Measurements from ENCODE around the gene PTPRCAP. TPM values are rescaled to one million over a fixed set of nuclear protein-coding genes. Genes with fewer than 3 reads are reported as not detected.

The PTPRCAP gene
- total RNA-seq, 1 experiment from 2014 or later: 0.20 TPM

DNA sequence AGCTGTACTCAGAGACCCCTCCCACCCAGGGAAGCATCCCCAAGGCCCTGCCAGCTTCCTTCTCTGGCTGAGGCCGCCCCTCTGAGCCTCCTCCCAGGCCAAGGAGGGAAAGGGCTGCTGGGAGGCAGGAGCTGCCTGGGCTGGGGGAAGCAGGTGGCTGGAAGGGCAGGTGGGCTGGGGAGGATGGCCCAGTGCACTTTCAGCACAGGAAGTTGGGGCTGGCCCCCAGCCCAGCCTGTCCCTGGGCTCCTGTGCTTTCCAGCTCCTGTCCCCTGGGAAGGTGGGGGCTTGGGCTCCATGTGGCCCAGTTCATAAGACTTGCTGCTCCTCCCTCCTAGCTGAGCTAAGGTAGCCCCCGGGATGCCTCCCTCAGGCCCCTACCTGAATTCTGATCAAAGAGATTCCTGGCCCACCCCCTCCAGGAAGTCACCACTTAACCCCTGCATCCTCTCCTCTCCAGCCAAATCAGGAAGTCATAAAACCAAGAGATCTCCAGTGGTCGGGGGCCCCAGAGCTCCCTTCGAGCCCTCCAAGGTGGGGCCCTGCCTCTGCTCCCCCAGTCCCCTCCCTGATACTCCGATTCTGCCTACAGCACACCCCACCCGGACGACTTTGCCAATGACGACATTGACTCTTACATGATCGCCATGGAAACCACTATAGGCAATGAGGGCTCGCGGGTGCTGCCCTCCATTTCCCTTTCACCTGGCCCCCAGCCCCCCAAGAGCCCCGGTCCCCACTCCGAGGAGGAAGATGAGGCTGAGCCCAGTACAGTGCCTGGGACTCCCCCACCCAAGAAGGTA is 40.7 kb downstream of the PTPRCAP start:
- DNase-seq (ENCODE audit: low read depth): no peak

DNA sequence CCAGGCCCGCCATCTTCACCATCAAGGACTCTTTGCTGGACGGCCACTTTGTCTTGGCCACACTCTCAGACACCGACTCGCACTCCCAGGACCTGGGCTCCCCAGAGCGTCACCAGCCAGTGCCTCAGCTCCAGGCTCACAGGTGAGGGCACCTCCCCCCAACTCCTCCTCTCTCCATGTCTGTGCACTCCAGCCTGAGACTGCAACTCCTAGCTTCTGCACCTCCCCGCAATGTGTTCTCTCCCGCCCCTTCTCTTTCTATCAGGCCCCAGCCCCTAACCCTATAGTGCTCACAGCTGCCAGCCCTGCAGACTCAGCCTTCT is 41.3 kb downstream of the PTPRCAP start:
- no peak for DNase-seq (ENCODE audit: low read depth)

DNA sequence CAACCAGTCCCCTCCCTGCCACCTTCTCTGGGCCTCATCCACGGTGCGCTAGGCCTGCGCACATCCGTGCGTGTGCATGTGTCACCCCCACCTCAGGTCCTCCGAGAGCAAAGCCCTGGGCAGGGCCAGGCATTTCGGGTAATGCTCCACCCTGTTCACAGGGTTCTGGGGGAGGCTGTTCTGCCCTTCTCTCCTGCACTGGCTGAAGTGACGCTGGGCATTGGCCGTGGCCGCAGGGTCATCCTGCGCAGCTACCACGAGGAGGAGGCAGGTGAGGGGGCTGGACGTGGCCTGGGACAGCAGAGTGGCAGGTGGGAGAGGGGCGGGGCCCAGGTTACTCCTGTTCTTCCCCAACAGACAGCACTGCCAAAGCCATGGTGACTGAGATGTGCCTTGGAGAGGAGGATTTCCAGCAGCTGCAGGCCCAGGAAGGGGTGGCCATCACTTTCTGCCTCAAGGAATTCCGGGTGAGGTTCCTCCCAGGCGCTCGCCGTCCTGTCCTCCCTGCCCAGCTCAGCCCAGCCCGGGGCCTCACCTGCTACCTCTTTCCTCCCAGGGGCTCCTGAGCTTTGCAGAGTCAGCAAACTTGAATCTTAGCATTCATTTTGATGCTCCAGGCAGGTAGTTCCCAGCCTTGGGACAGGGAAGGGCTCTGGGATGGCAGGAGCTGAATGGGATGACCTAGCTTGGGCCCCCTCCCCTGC is 41.8 kb downstream of the PTPRCAP start:
- DNase-seq (ENCODE audit: low read depth): no peak

DNA sequence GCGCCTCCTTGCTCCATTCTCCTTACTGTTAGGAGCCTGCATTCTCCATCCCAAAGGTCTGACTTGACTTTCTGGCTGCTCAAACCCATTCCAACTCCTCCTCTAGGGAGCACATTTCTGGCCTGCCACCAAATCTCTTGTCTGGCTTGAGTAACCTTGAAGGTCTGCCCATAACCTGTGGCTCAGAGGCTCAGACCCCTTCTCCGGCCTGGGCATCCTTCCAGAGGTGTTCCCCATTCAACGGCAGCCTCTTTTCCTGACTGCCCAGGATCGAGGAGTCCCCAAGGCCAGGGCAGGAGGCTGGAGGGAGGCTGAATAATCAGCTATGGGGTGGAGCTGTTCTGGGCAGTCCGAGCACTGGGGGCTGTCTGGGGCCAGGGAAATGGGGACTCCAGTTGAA is 43.5 kb downstream of the PTPRCAP start:
- no peak for DNase-seq (ENCODE audit: low read depth)

DNA sequence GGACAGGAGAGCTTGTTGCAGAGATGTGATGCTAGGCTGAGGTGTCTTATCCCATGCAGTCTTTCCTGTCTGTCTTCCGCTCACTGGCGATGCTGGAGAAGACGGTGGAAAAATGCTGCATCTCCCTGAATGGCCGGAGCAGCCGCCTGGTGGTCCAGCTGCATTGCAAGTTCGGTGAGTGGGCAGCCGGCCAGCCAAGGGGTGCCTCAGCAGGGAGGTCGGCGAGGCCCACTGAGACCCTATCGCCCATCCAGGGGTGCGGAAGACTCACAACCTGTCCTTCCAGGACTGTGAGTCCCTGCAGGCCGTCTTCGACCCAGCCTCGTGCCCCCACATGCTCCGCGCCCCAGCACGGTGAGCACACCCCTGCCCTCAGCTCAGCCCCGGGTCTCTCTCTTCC is 44.0 kb downstream of the PTPRCAP start:
- DNase-seq (ENCODE audit: low read depth): no peak

DNA sequence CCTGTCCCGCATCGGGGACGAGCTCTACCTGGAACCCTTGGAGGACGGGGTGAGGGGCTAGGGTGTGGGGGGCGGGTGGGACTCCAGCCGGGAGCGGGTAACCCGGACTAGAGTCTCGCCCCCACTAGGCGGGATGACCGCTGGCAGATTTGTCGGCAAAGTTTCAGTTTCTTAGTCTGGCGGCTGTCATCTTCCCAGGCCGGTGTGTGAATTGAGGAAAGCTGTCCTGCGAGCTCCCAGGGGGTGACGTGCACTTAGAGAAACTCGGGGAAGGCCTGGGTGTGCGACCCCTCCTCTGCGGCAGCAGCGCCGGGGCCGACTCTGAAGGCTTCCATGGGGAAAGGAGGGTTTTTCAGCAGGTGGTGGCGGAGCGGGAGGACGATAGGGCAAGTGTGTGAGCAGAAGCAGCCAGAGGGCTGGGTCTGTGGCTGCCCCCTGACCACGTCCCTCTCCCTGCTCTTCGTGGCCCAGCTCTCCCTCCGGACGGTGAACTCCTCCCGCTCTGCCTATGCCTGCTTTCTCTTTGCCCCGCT is 45.2 kb downstream of the PTPRCAP start:
- no peak for DNase-seq (ENCODE audit: low read depth)

DNA sequence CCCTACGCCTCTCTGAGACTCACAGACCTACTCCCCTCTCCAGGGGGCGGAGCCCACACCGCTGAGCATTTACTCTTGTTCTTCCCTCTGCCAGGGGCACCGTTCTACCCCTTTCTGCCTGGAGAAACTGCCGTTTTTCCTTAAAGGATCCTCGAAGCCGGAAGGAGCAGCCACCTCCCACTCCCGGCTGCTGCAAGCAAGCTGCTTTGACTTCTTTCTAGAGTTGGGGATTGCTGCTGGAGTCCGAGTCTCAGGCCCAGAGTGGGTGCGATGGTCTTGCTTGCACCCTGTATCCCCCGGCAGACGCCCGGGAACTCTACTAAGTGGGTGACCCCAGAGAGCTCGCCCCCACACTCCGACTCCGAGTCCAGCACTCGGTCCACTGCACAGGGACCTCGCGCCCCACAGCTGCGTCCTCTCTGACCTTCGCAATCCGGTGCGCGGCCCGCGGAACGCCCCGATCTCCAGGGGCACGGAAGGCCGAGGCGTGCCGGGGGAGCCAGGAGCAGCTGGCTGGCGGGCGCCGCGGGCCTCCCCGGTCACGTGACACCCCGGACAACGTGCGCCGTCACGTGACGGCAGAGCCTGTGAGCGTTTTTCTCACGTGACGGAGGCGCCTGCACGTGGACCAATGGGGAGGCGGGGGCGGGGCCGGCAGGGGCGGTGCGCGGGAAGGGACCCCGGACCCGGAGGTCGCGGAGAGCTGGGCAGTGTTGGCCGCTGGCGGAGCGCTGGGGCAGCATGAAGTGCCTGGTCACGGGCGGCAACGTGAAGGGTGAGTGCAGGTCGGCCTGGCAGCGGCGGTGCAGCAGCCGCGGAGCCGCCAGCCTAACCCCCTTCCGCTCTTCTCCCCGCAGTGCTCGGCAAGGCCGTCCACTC is 45.9 kb downstream of the PTPRCAP start, which contains the start of gene RAD9A:
RAD9A (plus strand) TSS at position 683 of the 879 bp plus-strand sequence; CDS start at position 742, 59 bp downstream.
- peak; percentile 94 for DNase-seq (ENCODE audit: low read depth)

DNA sequence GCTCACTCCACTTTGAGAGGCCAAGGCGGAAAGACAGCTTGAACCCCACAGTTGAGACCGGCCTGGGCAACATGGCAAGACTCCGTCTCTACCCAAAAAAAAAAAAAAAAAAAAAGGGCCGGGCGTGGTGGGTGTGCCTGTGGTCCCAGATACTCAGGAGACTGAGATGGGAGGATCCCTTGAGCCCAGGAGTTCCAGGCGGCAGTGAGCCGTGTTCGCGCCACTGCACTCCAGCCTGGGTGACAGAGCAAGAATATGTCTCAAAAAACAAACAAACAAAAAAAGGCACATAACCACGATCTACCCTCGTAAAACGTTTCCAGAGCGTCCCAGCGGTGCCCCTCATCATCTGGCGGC is 46.6 kb downstream of the PTPRCAP start:
- no peak for DNase-seq (ENCODE audit: low read depth)

DNA sequence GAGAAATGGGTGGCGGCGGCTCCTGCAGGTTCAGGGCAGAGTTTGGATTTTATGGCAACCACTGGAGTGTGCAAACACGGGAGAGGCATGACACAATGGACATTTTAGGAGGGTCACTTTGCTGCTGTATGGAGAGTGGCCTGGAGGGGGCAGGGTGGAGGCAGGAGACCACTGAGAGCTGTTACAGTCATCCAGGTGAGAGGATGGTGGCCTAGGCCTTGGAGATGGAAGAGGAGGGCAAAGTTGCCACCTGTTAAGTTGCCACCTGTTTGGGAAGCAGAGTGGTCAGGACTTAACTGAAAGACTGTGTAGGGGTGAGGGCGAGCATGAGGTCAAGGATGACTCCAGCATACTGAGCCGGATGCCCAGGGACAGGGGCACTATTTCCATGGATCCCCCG is 48.0 kb downstream of the PTPRCAP start:
- peak; percentile 38 for DNase-seq (ENCODE audit: low read depth)

DNA sequence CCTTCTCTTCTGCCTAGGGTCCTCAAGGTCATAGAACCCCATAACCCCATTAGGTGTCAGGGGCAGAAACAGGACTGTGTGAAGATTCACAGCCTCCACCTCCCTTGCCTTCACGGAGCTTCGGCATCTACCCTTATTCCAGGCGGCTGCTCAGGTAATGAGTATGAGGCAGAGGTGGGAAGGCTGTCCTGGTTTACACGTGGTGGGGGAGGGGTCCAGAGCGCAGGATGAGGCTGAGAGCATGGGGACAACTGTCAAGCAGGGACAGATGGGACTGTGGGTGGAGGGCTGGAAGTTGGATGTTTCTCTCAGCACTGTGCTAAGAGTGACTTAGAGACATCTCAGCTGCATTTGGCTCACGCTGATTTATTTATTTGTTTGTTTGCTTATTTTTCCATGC is 50.0 kb downstream of the PTPRCAP start:
- DNase-seq (ENCODE audit: low read depth): no peak

DNA sequence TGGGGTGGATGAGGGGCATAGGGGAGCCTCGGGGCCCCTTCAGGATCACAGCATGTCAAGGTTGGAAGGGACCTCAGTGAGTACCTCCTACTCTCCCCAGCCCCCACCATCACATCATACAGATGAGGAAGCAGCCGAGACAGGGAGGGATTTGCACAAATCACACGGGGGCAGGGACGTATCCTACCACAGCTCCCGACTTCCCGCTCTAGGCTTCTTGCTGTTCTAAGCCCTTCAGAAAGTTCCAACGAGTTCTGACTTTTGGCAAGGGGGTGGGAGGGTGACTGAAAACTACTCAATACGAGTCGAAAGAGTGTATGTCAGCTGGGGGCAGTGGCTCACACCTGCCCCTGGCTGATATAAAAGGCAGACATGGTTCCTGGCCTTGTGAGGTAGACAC is 50.4 kb downstream of the PTPRCAP start:
- DNase-seq (ENCODE audit: low read depth): no peak

Other genes starting within 250 kb of the PTPRCAP start
- 21.8 and 39.3 TPM in 2 replicates for gene GRK2, start 171.2 kb downstream of the PTPRCAP start, total RNA-seq (2014; rRNA removed; shearing (Covaris generic))
- gene ANKRD13D, start 148.4 kb downstream of the PTPRCAP start, total RNA-seq (2014; rRNA removed; shearing (Covaris generic)): 9.8 and 14.9 TPM in 2 replicates
- 17.5 and 18.4 TPM in 2 replicates for gene SSH3, start 134.2 kb downstream of the PTPRCAP start, total RNA-seq (2014; rRNA removed; shearing (Covaris generic))
- 127 and 137 TPM in 2 replicates for gene POLD4, start 84.1 kb downstream of the PTPRCAP start, total RNA-seq (2014; rRNA removed; shearing (Covaris generic))
- gene CLCF1, start 64.1 kb downstream of the PTPRCAP start, total RNA-seq (2014; rRNA removed; shearing (Covaris generic)): 16.2 and 22.6 TPM in 2 replicates
- 7.3 and 13.3 TPM in 2 replicates for gene RAD9A, start 45.7 kb downstream of the PTPRCAP start, total RNA-seq (2014; rRNA removed; shearing (Covaris generic))
- 223 and 247 TPM in 2 replicates for gene PPP1CA, start 35.8 kb downstream of the PTPRCAP start, total RNA-seq (2014; rRNA removed; shearing (Covaris generic))
- gene TBC1D10C, start 33.6 kb downstream of the PTPRCAP start, total RNA-seq (2014; rRNA removed; shearing (Covaris generic)): not detected in 2 replicates
- 0.22 TPM in 1 of 2 replicates, not detected in the other for gene CARNS1, start 22.0 kb downstream of the PTPRCAP start, total RNA-seq (2014; rRNA removed; shearing (Covaris generic))
- 36.6 and 37.1 TPM in 2 replicates for gene RPS6KB2, start 9.2 kb downstream of the PTPRCAP start, total RNA-seq (2014; rRNA removed; shearing (Covaris generic))
- gene CORO1B, start 5.8 kb upstream of the PTPRCAP start, total RNA-seq (2014; rRNA removed; shearing (Covaris generic)): 79.7 and 137 TPM in 2 replicates
- gene GPR152, start 15.0 kb upstream of the PTPRCAP start, total RNA-seq (2014; rRNA removed; shearing (Covaris generic)): not detected in 2 replicates
- 6.9 and 9.0 TPM in 2 replicates for gene CABP4, start 17.7 kb upstream of the PTPRCAP start, total RNA-seq (2014; rRNA removed; shearing (Covaris generic))
- 13.5 and 16.1 TPM in 2 replicates for gene TMEM134, start 31.6 kb upstream of the PTPRCAP start, total RNA-seq (2014; rRNA removed; shearing (Covaris generic))
- 65.7 and 81.6 TPM in 2 replicates for gene AIP, start 45.3 kb upstream of the PTPRCAP start, total RNA-seq (2014; rRNA removed; shearing (Covaris generic))
- 18.7 and 36.7 TPM in 2 replicates for gene PITPNM1, start 67.7 kb upstream of the PTPRCAP start, total RNA-seq (2014; rRNA removed; shearing (Covaris generic))
- 63.8 and 71.7 TPM in 2 replicates for gene CDK2AP2, start 70.5 kb upstream of the PTPRCAP start, total RNA-seq (2014; rRNA removed; shearing (Covaris generic))
- gene CABP2, start 85.8 kb upstream of the PTPRCAP start, total RNA-seq (2014; rRNA removed; shearing (Covaris generic)): not detected in 2 replicates
- 436 and 441 TPM in 2 replicates for gene GSTP1, start 146.1 kb upstream of the PTPRCAP start, total RNA-seq (2014; rRNA removed; shearing (Covaris generic))
- gene NDUFV1, start 169.3 kb upstream of the PTPRCAP start, total RNA-seq (2014; rRNA removed; shearing (Covaris generic)): 118 and 153 TPM in 2 replicates
- gene NUDT8, start 192.3 kb upstream of the PTPRCAP start, total RNA-seq (2014; rRNA removed; shearing (Covaris generic)): 2.6 and 5.7 TPM in 2 replicates
- not detected in 2 replicates for gene TBX10, start 202.1 kb upstream of the PTPRCAP start, total RNA-seq (2014; rRNA removed; shearing (Covaris generic))
- 0.91 TPM in 2 replicates for gene ACY3, start 213.0 kb upstream of the PTPRCAP start, total RNA-seq (2014; rRNA removed; shearing (Covaris generic))
- gene ALDH3B2, start 236.9 kb upstream of the PTPRCAP start, total RNA-seq (2014; rRNA removed; shearing (Covaris generic)): not detected in 2 replicates